ENCODE measurements around the gene SNRPA1.

DNA sequence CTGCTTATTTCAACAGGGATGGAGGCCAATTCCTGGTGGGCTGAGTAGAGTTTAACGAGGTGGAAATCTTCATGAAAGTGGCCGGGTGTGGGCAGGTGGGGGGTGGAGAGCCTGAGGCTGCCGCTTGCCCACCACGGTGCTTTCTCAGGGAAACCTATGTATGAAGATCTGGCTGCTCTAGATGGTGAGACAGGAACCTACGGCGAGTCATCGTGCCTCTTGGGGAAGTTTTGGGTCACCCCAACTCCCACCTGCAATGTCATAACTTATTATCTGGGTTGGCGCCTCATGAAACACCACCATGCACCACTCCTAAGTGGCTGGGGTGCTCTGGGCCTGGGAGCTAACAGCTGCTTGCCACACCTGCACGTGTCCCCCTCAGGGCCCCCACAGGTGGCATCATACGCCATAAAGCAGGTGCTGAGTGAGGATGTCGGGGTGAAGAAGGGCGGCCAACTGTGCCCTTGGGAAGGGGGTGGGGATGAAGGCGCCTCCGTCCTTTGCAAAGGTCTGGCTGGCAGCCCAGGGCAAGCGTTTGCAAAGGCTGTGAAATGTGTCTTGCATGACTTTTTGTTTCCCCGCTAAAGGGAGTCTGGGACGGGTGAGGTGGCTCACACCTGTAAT is 27.9 kb upstream of the SNRPA1 start:
- TF ChIP-seq CTCF (IDR thresholded peaks at IDR 0.05; ENCODE audit: insufficient read depth, low read depth, low read length) (no peak), EZH2 (IDR thresholded peaks at IDR 0.05; ENCODE audit: insufficient read depth, low read length) (no peak)

All from astrocyte (in vitro differentiated cells and primary cell).